Measurements from ENCODE around the gene SERPINE2. TPM values are rescaled to one million over a fixed set of nuclear protein-coding genes. Genes with fewer than 3 reads are reported as not detected.

Gene SERPINE2
- total and polyA plus RNA-seq, 9 donors = 42.5 to 264 (median 101) TPM

DNA sequence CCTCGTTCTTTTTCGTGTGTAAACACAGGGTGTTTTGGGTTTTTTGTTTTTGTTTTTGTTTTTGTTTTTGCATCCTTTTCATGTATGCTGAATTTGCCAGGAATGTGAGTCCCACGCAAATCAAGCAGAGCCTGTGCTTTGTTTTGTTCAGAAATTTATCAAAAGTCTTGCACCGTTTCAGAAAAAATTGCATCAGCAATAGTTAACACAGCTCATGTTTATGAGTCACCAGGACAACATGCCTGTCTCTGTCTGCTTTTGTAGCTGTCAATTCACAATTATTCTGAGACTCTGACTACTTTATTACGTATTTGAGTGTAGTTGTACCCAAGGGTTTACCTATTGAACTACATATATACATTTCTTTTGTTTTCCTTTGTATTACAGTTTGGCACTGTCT, 43.5 kb downstream of the SERPINE2 start:
- TF ChIP-seq POLR2A (IDR thresholded peaks at IDR 0.05) = no peak
- Histone ChIP-seq H3K9me3 (no peaks in the 10 kb centered on the region), H3K27me3 (no peaks in the 10 kb centered on the region), H3K36me3 (no peaks in the 10 kb centered on the region), H3K27ac (no peak overlapping the region), H3K4me3 (no peak overlapping the region), H3K4me1 (ENCODE audit: insufficient read depth) (no peaks in the 10 kb centered on the region)
- WGBS, 3 donors = 57 to 62% (median 58%) methylated on average over 5 of the region's 5 CpGs
- intact Hi-C loops (cut with DNase I) = loop anchor here in 3 of 4 donors (5.0 to 10.0 kb wide), 3 partner anchors 199 to 289 kb away; no protein-coding TSS in a partner anchor
- no peak for DNase-seq

DNA sequence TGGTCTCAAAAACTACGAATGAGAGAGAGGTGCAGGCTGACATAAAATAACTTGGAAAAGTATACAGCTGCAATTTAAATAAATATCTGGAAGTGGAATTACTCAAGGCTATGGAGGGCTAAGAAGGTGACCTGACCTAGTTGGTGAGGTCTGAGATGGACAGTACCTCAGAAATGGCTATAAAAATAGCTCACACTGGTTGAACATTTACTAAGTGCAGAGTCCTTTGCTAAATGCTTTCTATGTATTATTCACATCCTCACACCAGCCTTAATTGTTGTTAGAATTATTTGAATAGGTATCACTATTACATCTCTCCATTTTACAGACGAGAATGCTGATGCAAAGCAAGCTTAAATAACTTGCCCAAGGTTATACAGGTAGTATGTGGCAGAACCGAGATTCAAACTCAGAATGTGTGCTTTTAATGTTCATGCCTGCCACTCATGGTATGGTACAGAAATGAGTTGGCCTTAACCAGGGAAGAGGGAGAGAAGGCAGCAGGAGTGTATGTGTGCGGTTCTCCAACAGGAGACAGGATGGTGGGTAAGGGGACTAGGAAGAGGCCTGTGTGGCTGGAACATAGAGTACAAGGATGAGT, 44.4 kb downstream of the SERPINE2 start:
- no peaks in the 10 kb centered on the region for H3K9me3 ChIP-seq
- H3K27me3 ChIP-seq = no peaks in the 10 kb centered on the region
- no peak overlapping the region for H3K4me3 ChIP-seq
- intact Hi-C loops (cut with DNase I) = loop anchor here (5.0 to 10.0 kb wide), 4 partner anchors 43 to 290 kb away; partner anchors contain the start of gene SERPINE2 (in 1 of the 4)
- no peak for DNase-seq
- no peak overlapping the region for H3K27ac ChIP-seq
- H3K4me1 ChIP-seq (ENCODE audit: insufficient read depth) = no peaks in the 10 kb centered on the region
- TF ChIP-seq EP300 (IDR thresholded peaks at IDR 0.05) (no peak), POLR2A (IDR thresholded peaks at IDR 0.05) (no peak), CTCF (IDR thresholded peaks at IDR 0.05) (no peak)
- WGBS, 3 donors = 87 to 96% (median 89%) methylated on average over 4 of the region's 4 CpGs
- H3K36me3 ChIP-seq = no peaks in the 10 kb centered on the region

- WGBS, 3 donors = 31% methylated on average over 5 of the region's 5 CpGs
- Histone ChIP-seq H3K27me3 (no peaks in the 10 kb centered on the region), H3K4me3 (no peak overlapping the region), H3K36me3 (no peaks in the 10 kb centered on the region), H3K9me3 (no peaks in the 10 kb centered on the region), H3K4me1 (ENCODE audit: insufficient read depth) (no peaks in the 10 kb centered on the region), H3K27ac (no peak overlapping the region)
- intact Hi-C loops (cut with DNase I) = loop anchor here in 3 of 4 donors (5.0 to 10.0 kb wide), 4 partner anchors 44 to 291 kb away; partner anchors contain the start of gene SERPINE2 (in 1 of the 3)
- TF ChIP-seq CTCF (IDR thresholded peaks at IDR 0.05) (peak; percentile 48 to 83 (median 72)), POLR2A (IDR thresholded peaks at IDR 0.05) (no peak)
- DNase-seq = peak; percentile 48 to 79 (median 58)
Measured at GRCh38 chr2:223993634-223994232, 45.4 kb downstream of the SERPINE2 start.

- Histone ChIP-seq H3K27ac (no peak overlapping the region), H3K9me3 (no peaks in the 10 kb centered on the region), H3K36me3 (no peaks in the 10 kb centered on the region), H3K27me3 (no peaks in the 10 kb centered on the region), H3K4me1 (ENCODE audit: insufficient read depth) (no peaks in the 10 kb centered on the region), H3K4me3 (no peak overlapping the region)
- TF ChIP-seq CTCF (IDR thresholded peaks at IDR 0.05) (no peak), POLR2A (IDR thresholded peaks at IDR 0.05) (no peak), EP300 (IDR thresholded peaks at IDR 0.05) (no peak)
- WGBS, 3 donors = 90 to 94% (median 91%) methylated on average over 12 of the region's 12 CpGs
- intact Hi-C loops (cut with DNase I) = loop anchor here in 3 of 4 donors (5.0 to 10.0 kb wide), 4 partner anchors 46 to 293 kb away; partner anchors contain the start of gene SERPINE2 (in 1 of the 3)
- DNase-seq = no peak
Measured at GRCh38 chr2:223991611-223992010, 47.5 kb downstream of the SERPINE2 start.

- intact Hi-C loops (cut with DNase I) = loop anchor here in 3 of 4 donors (5.0 to 10.0 kb wide), 4 partner anchors 47 to 295 kb away; partner anchors contain the start of gene SERPINE2 (in 1 of the 3)
- DNase-seq = no peak
- 73 to 78% (median 77%) methylated on average over 3 of the region's 3 CpGs for WGBS, 3 donors
- Histone ChIP-seq H3K27me3 (no peaks in the 10 kb centered on the region), H3K4me1 (ENCODE audit: insufficient read depth) (no peaks in the 10 kb centered on the region), H3K27ac (no peak overlapping the region), H3K4me3 (no peak overlapping the region), H3K9me3 (no peaks in the 10 kb centered on the region), H3K36me3 (no peaks in the 10 kb centered on the region)
- no peak for TF ChIP-seq CTCF (IDR thresholded peaks at IDR 0.05)
- no peak for TF ChIP-seq POLR2A (IDR thresholded peaks at IDR 0.05)
- TF ChIP-seq EP300 (IDR thresholded peaks at IDR 0.05) = no peak
Measured at GRCh38 chr2:223989856-223990232, 49.2 kb downstream of the SERPINE2 start.

Data from ovary (tissue), 9 donors.